NB4 (cell line): ENCODE measurements around the gene DARS1.

Source experiments
- CTCF ChIP-seq: IDR thresholded peaks from one replicate; pipeline ENCODE4 v1.5.1; 2012; ENCODE audit warnings: low read depth, low read length
- POLR2A ChIP-seq: IDR thresholded peaks from 2 replicates; pipeline ENCODE4 v1.6.1; 2011; ENCODE audit warnings: mild to moderate bottlenecking; ENCODE audit not compliant: insufficient read length; ENCODE audit errors: extremely low read depth
- TF ChIP-seq, protein P1 (sequence below): IDR thresholded peaks from 2 replicates; pipeline ENCODE4 v1.6.1; 2011; ENCODE audit warnings: low read depth, low read length

GRCh38 chr2:135909976-135910375, 75.5 kb downstream of the DARS1 start:
- TF ChIP-seq CTCF (no peak), POLR2A (no peak)
- TF ChIP-seq, protein P1, sequence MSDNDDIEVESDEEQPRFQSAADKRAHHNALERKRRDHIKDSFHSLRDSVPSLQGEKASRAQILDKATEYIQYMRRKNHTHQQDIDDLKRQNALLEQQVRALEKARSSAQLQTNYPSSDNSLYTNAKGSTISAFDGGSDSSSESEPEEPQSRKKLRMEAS = no peak
